ENCODE results near the gene CD47. TPM values are rescaled to one million over a fixed set of nuclear protein-coding genes. Genes with fewer than 3 reads are reported as not detected.

The CD47 gene
- total RNA-seq, 1 experiment from 2014 or later, result 15.5 TPM

- no peaks in the 10 kb centered on the region for H3K9me3 ChIP-seq
- H3K27ac Mint-ChIP-seq (ENCODE audit: unreplicated experiment), result no peak overlapping the region
- DNase-seq, result no peak
- no peak overlapping the region for H3K4me3 ChIP-seq (ENCODE audit: low read depth, low read length)
- H3K36me3 Mint-ChIP-seq (ENCODE audit: insufficient read depth, unreplicated experiment), result no peaks in the 10 kb centered on the region
- no peaks in the 10 kb centered on the region for H3K4me1 Mint-ChIP-seq (ENCODE audit: low read depth, unreplicated experiment)
- ChIA-PET CTCF (no interaction called here), POLR2A (no interaction called here)
- H3K36me3 ChIP-seq (ENCODE audit: control insufficient read depth, insufficient read depth, low read length), result no peaks in the 10 kb centered on the region
- H3K9me3 Mint-ChIP-seq (ENCODE audit: unreplicated experiment), result no peaks in the 10 kb centered on the region
- no peaks in the 10 kb centered on the region for H3K4me1 ChIP-seq
- no peaks in the 10 kb centered on the region for H3K27me3 Mint-ChIP-seq (ENCODE audit: insufficient read depth, unreplicated experiment)
- no peak for TF ChIP-seq CTCF (IDR thresholded peaks at IDR 0.05; ENCODE audit: insufficient read depth in 1 of 2, low read depth in 1 of 2, low read length in 1 of 2, severe bottlenecking in 1 of 2, unreplicated experiment in 1 of 2)
- intact Hi-C loops (cut with micrococcal nuclease; ENCODE audit: unreplicated experiment), result no loop called here
- H3K4me3 Mint-ChIP-seq (ENCODE audit: unreplicated experiment), result no peak overlapping the region
- no TSS peak for BruUV-seq (replicated peaks)
- no peaks in the 10 kb centered on the region for H3K27me3 ChIP-seq (replicated peaks; ENCODE audit: control insufficient read depth, insufficient read depth, low read length)
Observed at GRCh38 chr3:108037770-108038169, 53.1 kb downstream of the CD47 start.

GRCh38 chr3:108036984-108037741 lies 53.7 kb downstream of the CD47 start:
- no peak overlapping the region for H3K27ac Mint-ChIP-seq (ENCODE audit: unreplicated experiment)
- ChIA-PET POLR2A (no interaction called here), CTCF (no interaction called here)
- intact Hi-C loops (cut with micrococcal nuclease; ENCODE audit: unreplicated experiment), result no loop called here
- Histone ChIP-seq H3K4me3 (ENCODE audit: low read depth, low read length) (no peak overlapping the region), H3K4me1 (no peaks in the 10 kb centered on the region), H3K27me3 (replicated peaks; ENCODE audit: control insufficient read depth, insufficient read depth, low read length) (no peaks in the 10 kb centered on the region), H3K36me3 (ENCODE audit: control insufficient read depth, insufficient read depth, low read length) (no peaks in the 10 kb centered on the region), H3K9me3 (no peaks in the 10 kb centered on the region)
- no peak overlapping the region for H3K4me3 Mint-ChIP-seq (ENCODE audit: unreplicated experiment)
- BruUV-seq (replicated peaks), result no TSS peak
- H3K27me3 Mint-ChIP-seq (ENCODE audit: insufficient read depth, unreplicated experiment), result no peaks in the 10 kb centered on the region
- H3K36me3 Mint-ChIP-seq (ENCODE audit: insufficient read depth, unreplicated experiment), result no peaks in the 10 kb centered on the region
- H3K4me1 Mint-ChIP-seq (ENCODE audit: low read depth, unreplicated experiment), result no peaks in the 10 kb centered on the region
- DNase-seq, result no peak
- H3K9me3 Mint-ChIP-seq (ENCODE audit: unreplicated experiment), result no peaks in the 10 kb centered on the region
- no peak for TF ChIP-seq CTCF (IDR thresholded peaks at IDR 0.05; ENCODE audit: insufficient read depth in 1 of 2, low read depth in 1 of 2, low read length in 1 of 2, severe bottlenecking in 1 of 2, unreplicated experiment in 1 of 2)

GRCh38 chr3:108036401-108036800 lies 54.4 kb downstream of the CD47 start:
- no peak overlapping the region for H3K4me3 ChIP-seq (ENCODE audit: low read depth, low read length)
- H3K36me3 ChIP-seq (ENCODE audit: control insufficient read depth, insufficient read depth, low read length), result no peaks in the 10 kb centered on the region
- BruUV-seq (replicated peaks), result no TSS peak
- Mint-ChIP-seq H3K4me1 (ENCODE audit: low read depth, unreplicated experiment) (no peaks in the 10 kb centered on the region), H3K9me3 (ENCODE audit: unreplicated experiment) (no peaks in the 10 kb centered on the region), H3K27ac (ENCODE audit: unreplicated experiment) (no peak overlapping the region), H3K36me3 (ENCODE audit: insufficient read depth, unreplicated experiment) (no peaks in the 10 kb centered on the region), H3K4me3 (ENCODE audit: unreplicated experiment) (no peak overlapping the region), H3K27me3 (ENCODE audit: insufficient read depth, unreplicated experiment) (no peaks in the 10 kb centered on the region)
- intact Hi-C loops (cut with micrococcal nuclease; ENCODE audit: unreplicated experiment), result no loop called here
- no peaks in the 10 kb centered on the region for H3K4me1 ChIP-seq
- ChIA-PET CTCF (no interaction called here), POLR2A (no interaction called here)
- no peak for DNase-seq
- H3K27me3 ChIP-seq (replicated peaks; ENCODE audit: control insufficient read depth, insufficient read depth, low read length), result no peaks in the 10 kb centered on the region
- no peak for TF ChIP-seq CTCF (IDR thresholded peaks at IDR 0.05; ENCODE audit: insufficient read depth in 1 of 2, low read depth in 1 of 2, low read length in 1 of 2, severe bottlenecking in 1 of 2, unreplicated experiment in 1 of 2)
- no peaks in the 10 kb centered on the region for H3K9me3 ChIP-seq

Data from Caco-2 (cell line).